Endometrium (tissue), 2 donors: ENCODE measurements around the gene CEMIP.

ENCODE experiments used
- FAIRE-seq: peaks from 2 replicates; lab custom pipeline; 2012; peaks lifted over from hg19 to GRCh38; lab: Jason Lieb, UNC
- donor health status: control.
- donor health status: control.

Gene CEMIP

GRCh38 chr15:80979538-80980200, 200.5 kb downstream of the CEMIP start:
- FAIRE-seq: no peak

GRCh38 chr15:80982205-80982604, 203.0 kb downstream of the CEMIP start:
- no peak for FAIRE-seq

GRCh38 chr15:80982839-80983238, 203.7 kb downstream of the CEMIP start:
- no peak for FAIRE-seq

- FAIRE-seq: no peak
These were observed 205.7 kb downstream of the CEMIP start for GRCh38 chr15:80984856-80985255.

GRCh38 chr15:80985981-80986380, 206.8 kb downstream of the CEMIP start:
- FAIRE-seq: no peak

GRCh38 chr15:80986487-80986886, 207.3 kb downstream of the CEMIP start:
- FAIRE-seq: no peak

GRCh38 chr15:80988148-80988796, 209.1 kb downstream of the CEMIP start:
- FAIRE-seq: no peak

- FAIRE-seq: no peak
These were observed 209.9 kb downstream of the CEMIP start for GRCh38 chr15:80989081-80989517.

GRCh38 chr15:80989518-80990478, 210.6 kb downstream of the CEMIP start, which contains the start of gene MESD:
Gene MESD (minus strand): TSS chr15:80989819. CDS start chr15:80989791, 28 bp downstream.
- no peak for FAIRE-seq

GRCh38 chr15:80990955-80991354, 211.8 kb downstream of the CEMIP start:
- FAIRE-seq: no peak

- no peak for FAIRE-seq
These were observed 212.3 kb downstream of the CEMIP start for GRCh38 chr15:80991421-80991820.

- no peak for FAIRE-seq
These were observed 212.8 kb downstream of the CEMIP start for GRCh38 chr15:80992006-80992405.

- no peak for FAIRE-seq
These were observed 213.3 kb downstream of the CEMIP start for GRCh38 chr15:80992441-80992840.

- no peak for FAIRE-seq
These were observed 217.1 kb downstream of the CEMIP start for GRCh38 chr15:80996247-80996646.

GRCh38 chr15:80997692-80998091, 218.5 kb downstream of the CEMIP start:
- no peak for FAIRE-seq

- FAIRE-seq: no peak
These were observed 219.1 kb downstream of the CEMIP start for GRCh38 chr15:80998251-80998650.

GRCh38 chr15:80999623-81000036, 220.5 kb downstream of the CEMIP start:
- no peak for FAIRE-seq

GRCh38 chr15:81000144-81000623, 221.0 kb downstream of the CEMIP start:
- no peak for FAIRE-seq

- FAIRE-seq: no peak
These were observed 221.5 kb downstream of the CEMIP start, which contains the start of gene TLNRD1 for GRCh38 chr15:81000624-81001151. Gene TLNRD1 (plus strand): TSS chr15:81000923. CDS start chr15:81002272, 1,349 bp downstream.
